Neural progenitor cell (in vitro differentiated cells): ENCODE results near the gene ST7.

Experiments
- CTCF ChIP-seq: fragments of 200-600 bp; sonication (generic); IDR thresholded peaks from 2 replicates; pipeline ENCODE4 v1.5.1; 2017; ENCODE audit warnings: antibody characterized with exemption, mild to moderate bottlenecking
- EZH2 ChIP-seq: fragments of 200-600 bp; sonication (generic); IDR thresholded peaks from 2 replicates; pipeline ENCODE4 v1.6.1; 2017; ENCODE audit warnings: antibody characterized with exemption, mild to moderate bottlenecking, moderate library complexity

- TF ChIP-seq CTCF (no peak), EZH2 (no peak)
These were observed 181.7 kb downstream of the ST7 start for GRCh38 chr7:117134889-117135552.
